NK-92 (cell line): Measurements from ENCODE around the gene CFAP74.

Experiments used
- DNase-seq: peaks from one replicate; lab custom pipeline; 2025; ENCODE audit not compliant: unreplicated experiment; lab: John Stamatoyannopoulos, UW

The CFAP74 gene

GRCh38 chr1:1918901-1919303 lies 84.7 kb downstream of the CFAP74 start, which contains the start of gene TMEM52:
Gene TMEM52, minus strand, starts transcription at chr1:1919279. Its CDS starts 14 bp downstream, at chr1:1919265.
- DNase-seq = no peak

GRCh38 chr1:1917995-1918900 lies 85.3 kb downstream of the CFAP74 start:
- DNase-seq = no peak

- no peak for DNase-seq
Observed at GRCh38 chr1:1917304-1917976, 86.1 kb downstream of the CFAP74 start.

- no peak for DNase-seq
Observed at GRCh38 chr1:1916851-1917251, 86.7 kb downstream of the CFAP74 start.

DNA sequence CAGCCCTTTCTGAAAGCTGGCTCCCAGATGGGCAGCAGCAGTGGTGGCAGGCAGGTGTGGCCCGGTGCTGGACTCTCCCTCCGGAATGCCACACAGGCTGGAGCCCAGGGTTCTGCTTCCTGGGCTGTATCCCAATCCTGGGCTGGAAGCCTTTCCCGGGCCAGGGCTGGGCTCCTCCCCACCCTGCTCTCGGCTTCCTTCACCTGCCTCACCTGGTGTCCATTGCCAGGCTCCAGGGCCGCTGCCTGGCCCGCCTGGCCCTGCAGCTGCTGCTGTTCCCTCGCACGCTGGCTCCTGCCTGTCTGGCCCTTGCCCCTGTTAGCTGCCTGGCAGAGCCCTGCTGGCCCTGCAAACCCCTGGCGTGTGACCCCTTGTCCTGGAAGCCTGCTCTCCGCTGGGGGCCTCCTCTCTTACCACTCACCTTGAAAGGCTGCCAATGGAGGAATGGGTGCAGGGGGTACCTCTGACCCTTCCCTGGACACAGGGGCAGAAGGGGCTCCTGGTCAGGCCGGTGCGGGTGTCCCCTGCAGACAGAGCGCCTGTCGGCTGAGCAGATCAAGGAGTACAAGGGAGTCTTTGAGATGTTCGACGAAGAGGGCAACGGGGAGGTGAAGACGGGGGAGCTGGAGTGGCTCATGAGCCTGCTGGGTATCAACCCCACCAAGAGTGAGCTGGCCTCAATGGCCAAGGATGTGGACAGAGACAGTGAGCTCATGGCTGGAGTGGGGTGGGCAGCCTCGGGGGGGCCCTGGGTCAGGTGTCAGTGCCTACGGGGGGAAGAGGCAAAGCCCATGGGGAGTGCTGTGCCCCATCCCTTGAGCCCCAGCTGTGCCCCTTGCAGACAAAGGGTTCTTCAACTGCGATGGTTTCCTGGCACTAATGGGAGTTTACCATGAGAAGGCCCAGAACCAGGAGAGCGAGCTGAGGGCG lies 87.4 kb downstream of the CFAP74 start:
- no peak for DNase-seq

GRCh38 chr1:1914971-1915692 lies 88.5 kb downstream of the CFAP74 start, which contains the start of gene CALML6:
Gene CALML6, plus strand, starts transcription at chr1:1915260. Its CDS starts 21 bp downstream, at chr1:1915281.
- no peak for DNase-seq

DNA sequence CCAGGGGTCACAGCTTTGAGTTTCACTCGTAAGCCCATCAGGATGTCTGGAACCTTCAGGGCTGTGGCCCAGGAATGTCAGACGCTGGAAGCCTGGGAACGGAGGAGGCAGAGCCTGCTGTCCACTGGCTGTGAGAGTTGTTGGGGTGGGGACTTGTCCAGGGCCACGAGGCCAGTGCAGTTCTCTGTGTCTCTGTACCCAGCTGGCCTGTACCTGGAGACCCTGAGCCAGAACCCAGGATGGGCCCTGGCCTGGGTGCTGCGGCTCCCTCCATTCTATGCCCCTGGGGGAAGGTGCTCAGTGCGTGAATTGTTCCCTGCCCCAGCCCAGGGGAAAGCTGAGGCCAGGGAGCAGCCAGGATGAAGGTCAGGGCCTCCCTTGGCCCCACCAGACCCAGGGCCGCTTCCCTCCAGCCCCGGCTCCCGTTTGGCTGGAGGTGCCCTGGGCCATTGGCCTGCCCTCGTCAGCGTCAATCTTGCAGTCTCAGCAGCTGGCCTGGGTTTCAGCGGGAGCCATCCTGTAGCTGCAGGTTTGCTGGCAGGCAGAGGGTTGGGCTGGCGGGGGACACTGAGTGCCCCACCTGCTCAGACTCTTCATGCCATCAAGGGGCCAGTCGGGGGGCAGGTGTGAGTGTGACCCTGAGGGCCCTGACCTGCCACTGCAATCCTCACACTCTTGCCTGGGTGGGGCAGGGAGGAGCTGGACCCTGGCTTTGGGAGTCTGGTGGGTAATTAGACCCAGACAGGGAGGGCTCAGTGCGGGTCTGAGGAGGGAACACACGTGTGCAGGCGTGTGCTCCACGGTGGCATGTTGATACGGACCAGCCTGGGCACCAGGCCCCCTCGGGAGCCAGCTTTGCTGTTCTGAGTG lies 89.2 kb downstream of the CFAP74 start:
- DNase-seq = no peak

GRCh38 chr1:1911350-1912041 lies 92.1 kb downstream of the CFAP74 start:
- DNase-seq = no peak

DNA sequence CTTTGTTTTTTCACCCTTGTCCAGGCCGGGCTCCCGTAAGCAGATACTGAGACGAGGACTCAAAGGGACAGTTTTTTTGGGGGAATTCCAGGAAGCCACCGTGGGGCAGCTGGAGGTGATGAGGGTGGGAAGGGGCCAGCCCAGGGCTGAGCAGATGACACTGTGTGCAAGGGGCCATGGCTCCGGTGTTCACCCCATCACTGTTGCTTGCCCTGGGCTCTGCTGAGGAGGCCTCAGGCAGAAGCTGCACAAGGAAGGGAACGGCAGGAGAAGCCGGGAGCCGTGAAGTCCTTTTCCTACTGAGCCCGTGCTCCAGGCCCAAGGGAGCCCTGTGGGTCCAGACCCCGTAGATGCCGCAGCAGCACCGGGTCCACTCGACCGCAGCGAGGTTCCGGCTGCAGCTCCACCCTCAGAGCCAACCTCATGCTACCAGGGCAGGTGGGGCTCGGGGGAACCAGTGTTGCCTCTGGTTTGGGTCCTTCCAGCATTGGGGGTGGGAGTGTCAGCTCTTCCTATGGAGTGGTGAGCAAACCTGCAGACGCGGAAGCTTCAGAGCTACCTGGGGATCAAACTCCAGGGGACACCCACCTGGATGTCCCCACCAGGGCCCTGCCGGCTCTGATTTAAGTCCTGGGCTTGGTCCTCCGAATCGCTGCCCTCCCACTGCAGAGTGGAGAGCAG lies 92.8 kb downstream of the CFAP74 start:
- no peak for DNase-seq

DNA sequence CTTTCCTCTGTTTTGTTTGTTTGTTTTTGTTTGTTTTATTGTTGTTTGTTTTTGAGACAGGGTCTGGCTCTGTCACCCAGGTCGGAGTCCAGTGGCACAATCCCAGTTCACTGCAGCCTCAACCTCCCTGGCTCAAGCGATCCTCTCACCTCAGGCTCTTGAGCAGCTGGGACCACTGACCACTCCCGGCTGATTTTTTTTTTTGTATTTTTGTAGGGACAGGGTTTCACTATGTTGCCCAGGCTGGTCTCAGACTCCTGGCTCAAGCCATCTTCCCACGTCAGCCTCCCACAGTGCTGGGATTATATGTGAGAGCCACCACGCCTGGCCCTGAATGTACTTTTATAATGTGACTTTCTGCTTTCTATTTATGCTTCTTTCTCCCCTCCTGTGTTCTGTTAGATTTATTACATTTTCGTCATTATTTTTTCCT lies 93.5 kb downstream of the CFAP74 start:
- DNase-seq = no peak

GRCh38 chr1:1908506-1908791 lies 95.1 kb downstream of the CFAP74 start:
- DNase-seq = no peak

- no peak for DNase-seq
Observed at GRCh38 chr1:1907098-1907736, 96.4 kb downstream of the CFAP74 start.

- DNase-seq = no peak
Observed at GRCh38 chr1:1906185-1907097, 97.1 kb downstream of the CFAP74 start.

DNA sequence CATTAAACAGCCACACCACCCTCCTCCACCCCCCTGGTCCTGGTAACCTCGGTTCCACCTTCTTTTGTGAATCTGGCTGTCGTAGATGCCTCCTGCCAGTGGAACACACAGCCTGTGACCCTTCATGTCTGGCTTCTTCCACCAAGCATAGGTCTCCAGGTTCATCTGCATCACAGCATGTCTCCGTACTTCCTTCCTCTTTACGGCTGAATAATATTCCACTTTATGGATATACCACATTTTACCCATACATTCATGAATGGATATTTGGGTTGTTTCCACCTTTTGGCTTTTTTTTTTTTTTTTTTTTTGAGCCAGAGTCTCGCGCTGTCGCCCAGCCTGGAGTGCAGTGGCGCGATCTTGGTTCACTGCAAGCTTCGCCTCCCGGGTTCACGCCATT lies 100.4 kb downstream of the CFAP74 start:
- DNase-seq = no peak

DNA sequence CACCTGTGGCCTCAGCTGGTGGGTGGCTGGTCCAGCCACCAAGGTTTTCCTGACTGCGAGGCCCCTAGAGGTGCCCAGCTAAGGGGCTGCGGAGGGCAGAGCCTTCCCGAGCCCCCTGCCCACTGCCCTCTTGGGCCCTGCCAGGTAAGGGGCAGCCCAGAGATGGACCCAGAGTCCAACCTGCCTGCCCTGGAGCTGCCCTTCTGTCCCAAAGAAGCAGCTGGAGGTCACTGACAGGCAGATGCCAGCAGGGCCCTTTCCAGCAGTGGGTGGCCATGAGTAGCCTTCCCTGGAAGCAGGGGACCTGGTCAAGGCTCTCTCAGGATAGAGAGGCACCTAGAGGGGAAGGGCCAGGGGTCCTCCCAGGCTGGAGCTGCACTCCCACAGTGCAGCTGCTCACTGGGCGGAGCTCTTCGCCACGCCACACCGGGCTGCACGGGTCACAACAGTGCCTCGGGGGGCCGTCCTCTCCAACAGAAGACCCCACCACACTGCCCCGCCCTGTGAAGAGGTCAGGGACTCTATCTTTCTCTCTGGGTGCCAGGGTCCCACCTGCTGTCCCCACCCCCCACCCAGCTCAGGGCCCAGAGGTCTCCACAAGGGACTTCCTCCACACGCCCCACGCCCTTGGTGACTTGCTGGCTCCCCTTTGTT lies 101.8 kb downstream of the CFAP74 start:
- no peak for DNase-seq

- no peak for DNase-seq
Observed at GRCh38 chr1:1900883-1901640, 102.5 kb downstream of the CFAP74 start.
